Coronary artery (tissue), 2 donors: ENCODE measurements around the gene LPCAT3.

ENCODE experiments used
- DNase-seq: peaks from one replicate; pipeline ENCODE4 v3.0.0-alpha.2; 2017; ENCODE audit warnings: low spot score
- H3K27ac ChIP-seq, 2 donors: fragments of 200-600 bp; sonication (generic); one replicate each; pipeline ENCODE4 v1.5.1; 2016 to 2019
- H3K4me3 ChIP-seq: fragments of 200-600 bp; sonication (generic); 2 replicates; pipeline ENCODE4 v1.5.1; 2016; ENCODE audit warnings: mild to moderate bottlenecking, moderate library complexity
- TF ChIP-seq, protein P1 (sequence below): fragments of 200-600 bp; sonication (generic); IDR thresholded peaks from one replicate; pipeline ENCODE4 v1.5.1; 2019; ENCODE audit warnings: antibody characterized with exemption

The LPCAT3 gene

DNA sequence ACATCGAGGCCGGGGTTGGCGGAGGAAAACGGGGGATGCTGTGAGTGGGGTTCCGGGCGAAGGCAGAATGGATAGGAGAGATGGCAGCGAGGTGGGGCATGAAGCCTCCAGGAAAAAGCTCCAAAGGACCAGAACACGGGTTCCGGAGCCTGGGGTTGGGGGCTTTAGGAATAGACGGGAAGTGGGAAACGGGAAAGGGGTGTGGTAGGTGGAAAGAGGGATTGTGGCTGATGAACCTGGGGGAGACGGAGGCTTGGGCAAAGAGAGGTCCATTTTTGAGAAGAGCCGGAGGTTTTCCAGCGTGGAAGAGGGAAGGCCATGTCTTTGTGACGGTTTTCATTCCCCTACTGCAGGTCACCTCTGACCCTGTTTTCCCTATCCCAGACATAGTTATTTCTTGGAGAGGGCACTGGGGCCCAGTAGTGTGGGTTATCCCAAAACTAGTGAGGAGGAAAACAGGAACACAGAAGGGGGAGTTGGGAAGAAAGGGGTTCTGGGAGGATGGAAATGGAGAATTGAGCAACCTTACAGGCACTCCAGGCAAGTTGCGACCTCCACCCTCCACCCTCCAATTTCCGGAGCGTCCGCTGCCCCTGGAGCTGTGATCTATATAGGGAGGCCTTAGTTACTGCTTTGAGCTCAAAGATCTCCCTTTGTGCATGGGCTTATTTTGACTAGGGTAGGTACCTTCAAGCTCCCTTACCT is 89.4 kb downstream of the LPCAT3 start:
- no peak for DNase-seq

DNA sequence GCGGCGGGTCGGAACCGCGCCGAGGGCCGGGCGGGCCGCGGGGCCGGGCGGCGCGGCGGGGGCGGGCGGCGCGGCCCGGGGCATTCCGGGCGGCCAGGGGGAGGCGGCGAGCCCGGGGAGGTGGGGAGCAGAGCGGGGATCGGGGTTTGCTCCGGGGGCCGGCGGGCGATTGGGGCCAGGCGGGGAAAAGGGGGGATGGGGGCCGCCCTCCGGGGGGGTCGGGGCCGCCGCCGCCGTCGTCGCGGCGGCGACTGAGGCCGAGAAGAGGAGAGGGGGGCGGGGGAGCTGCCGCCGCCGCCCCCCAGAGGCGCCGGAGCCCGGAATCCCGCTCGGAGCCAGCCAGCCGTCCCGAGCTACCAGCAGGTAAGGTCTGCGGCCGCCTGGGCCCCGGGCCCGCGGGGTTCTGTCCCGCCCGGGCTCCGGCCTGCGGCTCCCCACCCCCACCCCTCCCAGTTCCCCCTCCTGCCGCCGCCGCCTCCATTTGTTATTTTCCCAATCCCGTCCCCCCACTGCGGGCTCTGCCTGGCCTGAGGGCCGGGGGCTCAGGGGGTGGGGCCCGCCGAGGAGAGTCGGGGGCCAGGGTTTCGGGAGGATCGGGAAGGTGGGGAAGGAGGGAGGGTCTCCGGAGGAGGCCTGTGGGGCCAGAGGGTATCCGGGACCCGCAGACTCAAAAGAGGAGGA is 90.1 kb downstream of the LPCAT3 start:
- H3K4me3 ChIP-seq = peak overlapping the region; percentile 96
- H3K27ac ChIP-seq = peak overlapping the region; percentile 98 to 100
- TF ChIP-seq, protein P1, sequence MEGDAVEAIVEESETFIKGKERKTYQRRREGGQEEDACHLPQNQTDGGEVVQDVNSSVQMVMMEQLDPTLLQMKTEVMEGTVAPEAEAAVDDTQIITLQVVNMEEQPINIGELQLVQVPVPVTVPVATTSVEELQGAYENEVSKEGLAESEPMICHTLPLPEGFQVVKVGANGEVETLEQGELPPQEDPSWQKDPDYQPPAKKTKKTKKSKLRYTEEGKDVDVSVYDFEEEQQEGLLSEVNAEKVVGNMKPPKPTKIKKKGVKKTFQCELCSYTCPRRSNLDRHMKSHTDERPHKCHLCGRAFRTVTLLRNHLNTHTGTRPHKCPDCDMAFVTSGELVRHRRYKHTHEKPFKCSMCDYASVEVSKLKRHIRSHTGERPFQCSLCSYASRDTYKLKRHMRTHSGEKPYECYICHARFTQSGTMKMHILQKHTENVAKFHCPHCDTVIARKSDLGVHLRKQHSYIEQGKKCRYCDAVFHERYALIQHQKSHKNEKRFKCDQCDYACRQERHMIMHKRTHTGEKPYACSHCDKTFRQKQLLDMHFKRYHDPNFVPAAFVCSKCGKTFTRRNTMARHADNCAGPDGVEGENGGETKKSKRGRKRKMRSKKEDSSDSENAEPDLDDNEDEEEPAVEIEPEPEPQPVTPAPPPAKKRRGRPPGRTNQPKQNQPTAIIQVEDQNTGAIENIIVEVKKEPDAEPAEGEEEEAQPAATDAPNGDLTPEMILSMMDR = no peak
- peak; percentile 80 for DNase-seq

More for the DNA sequence above, 89.4 kb downstream of the LPCAT3 start:
- Histone ChIP-seq H3K27ac (peak overlapping the region; percentile 98 to 100), H3K4me3 (peak overlapping the region; percentile 96)
- TF ChIP-seq, protein P1 = no peak

GRCh38 chr12:6927379-6928021 is 90.8 kb downstream of the LPCAT3 start, which contains the start of gene ATN1:
ATN1 (plus strand) TSS chr12:6927959; CDS start chr12:6934002, 6,043 bp downstream.
- TF ChIP-seq, protein P1 = no peak
- Histone ChIP-seq H3K27ac (peak within 1 kb of the TSS; percentile 98 to 100), H3K4me3 (peak within 1 kb of the TSS; percentile 96)
- DNase-seq = peak; percentile 92
